IPS-11a (cell line): ENCODE data around the gene GUCD1.
A peak's percentile ranks its signal among the peaks of the same experiment; 100 is the strongest.

ENCODE experiments used
- H3K4me3 ChIP-seq: one replicate; pipeline ENCODE4 v1.5.1; 2013; ENCODE audit warnings: low read depth, low read length, control low read depth

Gene GUCD1

GRCh38 chr22:24504956-24505736 is 49.8 kb downstream of the GUCD1 start:
- H3K4me3 ChIP-seq, result no peak overlapping the region

- H3K4me3 ChIP-seq, result no peak overlapping the region
Observed at GRCh38 chr22:24504540-24504939, 50.4 kb downstream of the GUCD1 start.

- H3K4me3 ChIP-seq, result no peak overlapping the region
Observed at GRCh38 chr22:24503843-24504338, 51.0 kb downstream of the GUCD1 start.

- H3K4me3 ChIP-seq, result no peak overlapping the region
Observed at GRCh38 chr22:24503137-24503842, 51.6 kb downstream of the GUCD1 start.

GRCh38 chr22:24502541-24502940 is 52.4 kb downstream of the GUCD1 start:
- H3K4me3 ChIP-seq, result no peak overlapping the region

GRCh38 chr22:24502034-24502433 is 52.9 kb downstream of the GUCD1 start:
- no peak overlapping the region for H3K4me3 ChIP-seq

- no peak overlapping the region for H3K4me3 ChIP-seq
Observed at GRCh38 chr22:24501301-24502005, 53.5 kb downstream of the GUCD1 start.

GRCh38 chr22:24500277-24500820 is 54.6 kb downstream of the GUCD1 start:
- H3K4me3 ChIP-seq, result no peak overlapping the region

- H3K4me3 ChIP-seq, result no peak overlapping the region
Observed at GRCh38 chr22:24499706-24500276, 55.1 kb downstream of the GUCD1 start.

- no peak overlapping the region for H3K4me3 ChIP-seq
Observed at GRCh38 chr22:24498824-24499223, 56.1 kb downstream of the GUCD1 start.

- no peak overlapping the region for H3K4me3 ChIP-seq
Observed at GRCh38 chr22:24497841-24498258, 57.1 kb downstream of the GUCD1 start.

- H3K4me3 ChIP-seq, result no peak overlapping the region
Observed at GRCh38 chr22:24496661-24497060, 58.3 kb downstream of the GUCD1 start.

GRCh38 chr22:24496234-24496633 is 58.7 kb downstream of the GUCD1 start:
- H3K4me3 ChIP-seq, result no peak overlapping the region

- H3K4me3 ChIP-seq, result no peak overlapping the region
Observed at GRCh38 chr22:24495365-24495675, 59.6 kb downstream of the GUCD1 start.

GRCh38 chr22:24494528-24495364 is 60.2 kb downstream of the GUCD1 start, which contains the start of gene UPB1:
TSS of gene UPB1 (plus strand) at chr22:24495332. CDS start at chr22:24495404, 72 bp downstream.
- H3K4me3 ChIP-seq, result peak within 1 kb of the TSS; percentile 4

GRCh38 chr22:24494167-24494527 is 60.8 kb downstream of the GUCD1 start:
- H3K4me3 ChIP-seq, result peak overlapping the region; percentile 4

GRCh38 chr22:24492391-24492790 is 62.5 kb downstream of the GUCD1 start:
- no peak overlapping the region for H3K4me3 ChIP-seq
